Smooth muscle cell (in vitro differentiated cells): ENCODE results near the gene SIX5. TPM values are rescaled to one million over a fixed set of nuclear protein-coding genes. Genes with fewer than 3 reads are reported as not detected.

Experiments used
- DNase-seq: peaks from one replicate; lab custom pipeline; 2025; ENCODE audit not compliant: unreplicated experiment; lab: John Stamatoyannopoulos, UW
- H2AFZ ChIP-seq: fragments of 200-600 bp; sonication (generic); 2 replicates; pipeline ENCODE4 v1.6.0; 2016; ENCODE audit warnings: antibody characterized with exemption, low read depth, mild to moderate bottlenecking
- H3F3A ChIP-seq: fragments of 200-600 bp; sonication (generic); 2 replicates; pipeline ENCODE4 v1.6.0; 2017; ENCODE audit warnings: antibody characterized with exemption, low read depth
- H3K27ac ChIP-seq: fragments of 200-600 bp; sonication (generic); 2 replicates; pipeline ENCODE4 v1.5.1; 2016; ENCODE audit warnings: low read depth, mild to moderate bottlenecking
- H3K27me3 ChIP-seq: fragments of 200-600 bp; sonication (generic); 2 replicates; pipeline ENCODE4 v1.6.1; 2016; ENCODE audit warnings: low read depth, mild to moderate bottlenecking
- H3K36me3 ChIP-seq: fragments of 200-600 bp; sonication (generic); 2 replicates; pipeline ENCODE4 v1.5.1; 2016; ENCODE audit warnings: low read depth
- H3K4me1 ChIP-seq: fragments of 200-600 bp; sonication (generic); 2 replicates; pipeline ENCODE4 v1.5.1; 2016; ENCODE audit warnings: low read depth
- H3K4me2 ChIP-seq: fragments of 200-600 bp; sonication (generic); 2 replicates; pipeline ENCODE4 v1.6.0; 2016; ENCODE audit warnings: mild to moderate bottlenecking
- H3K4me3 ChIP-seq: fragments of 200-600 bp; sonication (generic); 2 replicates; pipeline ENCODE4 v1.5.1; 2016; ENCODE audit warnings: mild to moderate bottlenecking
- H3K79me2 ChIP-seq: fragments of 200-600 bp; sonication (generic); 2 replicates; pipeline ENCODE4 v1.6.0; 2016; ENCODE audit warnings: low read depth, mild to moderate bottlenecking
- H3K9ac ChIP-seq: fragments of 200-600 bp; sonication (generic); 2 replicates; pipeline ENCODE4 v1.6.0; 2016; ENCODE audit warnings: low read depth
- H3K9me3 ChIP-seq: fragments of 200-600 bp; sonication (generic); replicated peaks from 2 replicates; pipeline ENCODE4 v1.5.1; 2016; ENCODE audit warnings: low read depth
- H4K20me1 ChIP-seq: fragments of 200-600 bp; sonication (generic); 2 replicates; pipeline ENCODE4 v1.6.0; 2016; ENCODE audit warnings: low read depth
- WGBS: methylation state at CpG from one replicate; pipeline ENCODE4 v1.1.7; 2016; ENCODE audit warnings: low lambda C conversion rate; 5-methylcytosine and 5-hydroxymethylcytosine counted together
- polyA plus RNA-seq: library from polyadenylated mRNA; unstranded; fragments of >200 nt; fragmentation: Nextera tagmentation; extraction: Ambion mirVana; gene quantifications from 2 replicates; pipeline ENCODE4 v1.2.1, GENCODE V29; 2016
- total RNA-seq: library from RNA; depleted of rRNA; stranded (reverse); fragments of >200 nt; gene quantifications from 2 replicates; pipeline ENCODE4 v1.2.3, GENCODE V29; 2014
- TF ChIP-seq, protein P1 (sequence below): fragments of 200-600 bp; sonication (generic); IDR thresholded peaks from 2 replicates; pipeline ENCODE4 v1.5.1; 2017; ENCODE audit warnings: borderline replicate concordance, mild to moderate bottlenecking, antibody characterized with exemption; ENCODE audit not compliant: insufficient read depth, poor library complexity, severe bottlenecking

SIX5 gene
- total and polyA plus RNA-seq, 2 experiments from 2014 or later = 10.2 to 16.0 TPM

DNA sequence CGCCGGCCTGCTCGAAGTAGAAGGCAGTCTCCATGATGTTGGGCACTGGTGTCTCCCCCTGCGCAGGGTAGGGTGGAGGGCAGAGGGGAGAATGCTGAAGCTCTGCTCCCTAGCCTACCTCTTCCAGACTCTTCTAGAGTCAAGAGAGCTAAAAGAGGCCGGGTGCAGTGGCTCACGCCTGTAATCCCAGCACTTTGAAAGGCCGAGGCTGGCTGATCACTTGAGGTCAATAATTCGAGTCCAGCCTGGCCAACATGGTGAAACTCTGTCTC lies 35.8 kb upstream of the SIX5 start:
- Histone ChIP-seq H2AFZ (no peak overlapping the region), H3K27ac (no peak overlapping the region), H3K4me1 (no peaks in the 10 kb centered on the region), H3F3A (peaks cover 4% of the 10 kb centered on the region), H3K27me3 (no peaks in the 10 kb centered on the region), H4K20me1 (no peaks in the 10 kb centered on the region), H3K4me2 (no peak overlapping the region), H3K36me3 (no peaks in the 10 kb centered on the region), H3K9me3 (no peaks in the 10 kb centered on the region), H3K4me3 (no peak overlapping the region), H3K9ac (no peak overlapping the region), H3K79me2 (no peaks in the 10 kb centered on the region)
- WGBS = 98% methylated on average over 8 of the region's 8 CpGs
- TF ChIP-seq, protein P1, sequence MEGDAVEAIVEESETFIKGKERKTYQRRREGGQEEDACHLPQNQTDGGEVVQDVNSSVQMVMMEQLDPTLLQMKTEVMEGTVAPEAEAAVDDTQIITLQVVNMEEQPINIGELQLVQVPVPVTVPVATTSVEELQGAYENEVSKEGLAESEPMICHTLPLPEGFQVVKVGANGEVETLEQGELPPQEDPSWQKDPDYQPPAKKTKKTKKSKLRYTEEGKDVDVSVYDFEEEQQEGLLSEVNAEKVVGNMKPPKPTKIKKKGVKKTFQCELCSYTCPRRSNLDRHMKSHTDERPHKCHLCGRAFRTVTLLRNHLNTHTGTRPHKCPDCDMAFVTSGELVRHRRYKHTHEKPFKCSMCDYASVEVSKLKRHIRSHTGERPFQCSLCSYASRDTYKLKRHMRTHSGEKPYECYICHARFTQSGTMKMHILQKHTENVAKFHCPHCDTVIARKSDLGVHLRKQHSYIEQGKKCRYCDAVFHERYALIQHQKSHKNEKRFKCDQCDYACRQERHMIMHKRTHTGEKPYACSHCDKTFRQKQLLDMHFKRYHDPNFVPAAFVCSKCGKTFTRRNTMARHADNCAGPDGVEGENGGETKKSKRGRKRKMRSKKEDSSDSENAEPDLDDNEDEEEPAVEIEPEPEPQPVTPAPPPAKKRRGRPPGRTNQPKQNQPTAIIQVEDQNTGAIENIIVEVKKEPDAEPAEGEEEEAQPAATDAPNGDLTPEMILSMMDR = no peak
- no peak for DNase-seq

DNA sequence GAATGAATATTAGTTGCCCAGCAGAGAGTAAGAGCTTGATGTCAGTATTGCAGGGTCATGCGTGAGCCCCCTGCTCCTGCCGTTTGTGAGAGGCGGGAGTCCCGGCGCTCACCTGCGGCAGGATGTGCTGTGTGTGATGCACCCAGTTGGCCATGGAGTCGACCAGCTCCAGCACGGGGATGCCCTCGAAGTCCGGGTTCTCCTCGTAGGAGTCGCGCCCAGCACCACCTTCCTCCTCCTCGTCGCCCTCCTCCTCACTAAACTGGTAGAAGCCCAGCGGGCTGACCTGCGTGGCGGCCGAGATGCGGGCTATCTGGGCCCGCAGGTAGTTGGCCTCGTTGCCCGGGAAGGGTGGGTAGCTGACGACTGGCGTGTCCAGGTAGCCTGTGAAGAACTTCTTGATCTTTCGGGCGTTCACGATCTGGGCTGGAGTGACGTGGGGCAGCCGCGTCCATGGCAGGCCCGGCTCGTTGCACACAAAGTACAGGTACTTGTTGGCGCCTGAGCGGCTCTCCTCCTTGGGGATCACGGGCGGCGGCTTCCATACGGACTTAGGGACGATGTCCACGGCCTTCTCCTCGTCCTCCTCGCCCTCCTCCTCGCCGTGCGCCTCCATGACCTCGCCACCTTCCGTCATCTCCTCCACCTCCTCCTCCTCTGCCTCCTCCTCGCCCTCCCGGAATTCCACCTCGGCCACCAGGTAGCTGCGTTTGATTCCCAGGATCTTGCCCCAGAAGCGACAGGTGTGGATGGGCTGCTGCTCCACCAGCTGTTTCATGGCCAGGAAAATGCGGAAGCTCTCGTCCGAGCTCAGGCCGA lies 35.3 kb upstream of the SIX5 start:
- no peak overlapping the region for H3K4me2 ChIP-seq
- WGBS = 94% methylated on average over 51 of the region's 57 CpGs
- no peaks in the 10 kb centered on the region for H3K9me3 ChIP-seq
- H3K4me1 ChIP-seq = peaks cover 4% of the 10 kb centered on the region
- H3F3A ChIP-seq = peaks cover 7% of the 10 kb centered on the region
- H4K20me1 ChIP-seq = no peaks in the 10 kb centered on the region
- H3K9ac ChIP-seq = no peak overlapping the region
- no peak overlapping the region for H2AFZ ChIP-seq
- TF ChIP-seq, protein P1 = no peak
- no peaks in the 10 kb centered on the region for H3K36me3 ChIP-seq
- no peak overlapping the region for H3K27ac ChIP-seq
- no peaks in the 10 kb centered on the region for H3K79me2 ChIP-seq
- H3K4me3 ChIP-seq = no peak overlapping the region
- no peaks in the 10 kb centered on the region for H3K27me3 ChIP-seq
- DNase-seq = no peak

DNA sequence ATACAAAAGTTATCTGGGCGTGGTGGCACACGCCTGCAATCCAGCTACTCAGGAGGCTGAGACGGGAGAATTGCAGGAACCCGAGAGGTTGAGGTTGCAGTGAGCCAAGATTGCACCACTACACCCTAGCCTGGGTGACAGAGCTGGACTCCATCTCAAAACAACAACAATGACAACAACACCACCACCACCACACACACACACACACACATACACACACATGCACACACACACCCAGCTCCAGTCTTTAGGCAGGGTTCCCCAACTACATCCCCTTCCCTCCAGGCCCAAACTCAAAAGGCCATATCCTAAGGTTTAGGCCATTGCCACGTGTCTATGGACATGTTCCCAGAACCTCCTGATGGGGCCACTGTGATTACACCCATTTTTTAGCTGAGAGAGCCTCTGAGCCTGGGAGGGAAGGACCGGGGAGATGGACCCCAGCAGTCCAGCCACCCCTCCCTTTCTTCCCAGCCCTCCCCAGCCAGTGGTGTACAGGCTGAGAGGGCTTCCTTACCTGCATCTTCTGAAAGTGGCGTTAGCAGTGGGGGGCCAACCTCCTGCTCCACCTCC lies 32.6 kb upstream of the SIX5 start:
- H3K27ac ChIP-seq = no peak overlapping the region
- TF ChIP-seq, protein P1 = no peak
- H3K9ac ChIP-seq = no peak overlapping the region
- DNase-seq = no peak
- no peaks in the 10 kb centered on the region for H4K20me1 ChIP-seq
- H3K9me3 ChIP-seq = no peaks in the 10 kb centered on the region
- H3F3A ChIP-seq = peaks cover 9% of the 10 kb centered on the region
- H3K4me3 ChIP-seq = no peak overlapping the region
- no peaks in the 10 kb centered on the region for H3K27me3 ChIP-seq
- 94% methylated on average over 7 of the region's 7 CpGs for WGBS
- H3K36me3 ChIP-seq = no peaks in the 10 kb centered on the region
- no peak overlapping the region for H3K4me2 ChIP-seq
- no peak overlapping the region for H2AFZ ChIP-seq
- peaks cover 7% of the 10 kb centered on the region for H3K4me1 ChIP-seq
- no peaks in the 10 kb centered on the region for H3K79me2 ChIP-seq
